ENCODE results near the gene DNAJC22. TPM values are rescaled to one million over a fixed set of nuclear protein-coding genes. Genes with fewer than 3 reads are reported as not detected.
"Not testable (repeated sequence)": the region's sequence is repeated elsewhere in the genome, so short reads cannot be mapped to it uniquely, and the experiment has no call there.

The DNAJC22 gene
- total RNA-seq, 2 experiments from 2014 or later = 0.10 TPM; not detected in 1

GRCh38 chr12:49332441-49332861 is 14.2 kb upstream of the DNAJC22 start:
- Mint-ChIP-seq H3K27ac (no peak overlapping the region), H3K27me3 (peaks cover 36% of the 10 kb centered on the region), H3K4me3 (no peak overlapping the region), H3K4me1 (ENCODE audit: low read depth) (peaks cover 17% of the 10 kb centered on the region), H3K36me3 (peaks cover 14% of the 10 kb centered on the region), H3K9me3 (no peaks in the 10 kb centered on the region)
- CTCF ChIA-PET = interaction anchor here (0.6 to 11.4 kb wide), 15 partner anchors 10 to 297 kb away, joined by 3 to 188 read pairs (median 5); partner anchors contain the start of genes DNAJC22, PRPH, SPATS2 and TROAP
- POLR2A ChIA-PET = interaction anchor here (2.0 kb wide), 1 partner anchor 10 kb away, joined by 10 read pairs; the partner anchor contains the start of gene TROAP
- intact Hi-C loops (cut with micrococcal nuclease) = no loop called here
- no peak for DNase-seq

GRCh38 chr12:49332891-49333371 is 13.8 kb upstream of the DNAJC22 start:
- Mint-ChIP-seq H3K27me3 (peaks cover 39% of the 10 kb centered on the region), H3K4me3 (no peak overlapping the region), H3K4me1 (ENCODE audit: low read depth) (peaks cover 21% of the 10 kb centered on the region), H3K36me3 (peaks cover 11% of the 10 kb centered on the region), H3K27ac (no peak overlapping the region), H3K9me3 (no peaks in the 10 kb centered on the region)
- POLR2A ChIA-PET = no interaction called here
- no peak for DNase-seq
- intact Hi-C loops (cut with micrococcal nuclease) = no loop called here
- CTCF ChIA-PET = interaction anchor here (1.4 to 11.4 kb wide), 6 partner anchors 10 to 181 kb away, joined by 4 to 188 read pairs (median 30); partner anchors contain the start of genes DNAJC22, PRPH and TROAP

GRCh38 chr12:49333778-49334177 is 12.9 kb upstream of the DNAJC22 start:
- Mint-ChIP-seq H3K36me3 (peaks cover 10% of the 10 kb centered on the region), H3K4me1 (ENCODE audit: low read depth) (peaks cover 23% of the 10 kb centered on the region), H3K27me3 (peaks cover 47% of the 10 kb centered on the region)
- H3K9me3 Mint-ChIP-seq; DNase-seq; POLR2A ChIA-PET; H3K27ac Mint-ChIP-seq; intact Hi-C loops (cut with micrococcal nuclease); H3K4me3 Mint-ChIP-seq: not testable (repeated sequence)
- CTCF ChIA-PET = interaction anchor here (1.4 to 11.4 kb wide), 4 partner anchors 9 to 41 kb away, joined by 4 to 188 read pairs (median 42); partner anchors contain the start of genes DNAJC22 and PRPH

GRCh38 chr12:49334226-49334625 is 12.5 kb upstream of the DNAJC22 start:
- DNase-seq = no peak
- peaks cover 23% of the 10 kb centered on the region for H3K4me1 Mint-ChIP-seq (ENCODE audit: low read depth)
- intact Hi-C loops (cut with micrococcal nuclease) = no loop called here
- H3K9me3 Mint-ChIP-seq = no peaks in the 10 kb centered on the region
- ChIA-PET POLR2A (interaction anchor here (1.5 kb wide), 1 partner anchor 39 kb away, joined by 4 read pairs; the partner anchor contains the start of gene PRPH), CTCF (interaction anchor here (1.4 to 11.4 kb wide), 4 partner anchors 8 to 41 kb away, joined by 4 to 188 read pairs (median 44); partner anchors contain the start of genes DNAJC22 and PRPH)
- H3K27ac Mint-ChIP-seq = no peak overlapping the region
- H3K27me3 Mint-ChIP-seq = peaks cover 50% of the 10 kb centered on the region
- H3K36me3 Mint-ChIP-seq = peaks cover 7% of the 10 kb centered on the region
- H3K4me3 Mint-ChIP-seq = no peak overlapping the region

GRCh38 chr12:49334681-49335080 is 12.0 kb upstream of the DNAJC22 start:
- H3K27me3 Mint-ChIP-seq = peaks cover 55% of the 10 kb centered on the region
- H3K27ac Mint-ChIP-seq = no peak overlapping the region
- CTCF ChIA-PET = interaction anchor here (1.3 to 11.4 kb wide), 4 partner anchors 13 to 42 kb away, joined by 4 to 188 read pairs (median 23); partner anchors contain the start of genes DNAJC22 and PRPH

GRCh38 chr12:49335118-49335954 is 11.4 kb upstream of the DNAJC22 start:
- ChIA-PET POLR2A (interaction anchor here (0.5 to 1.5 kb wide), 2 partner anchors 10 to 40 kb away, joined by 3 to 4 read pairs; partner anchors contain the start of gene PRPH), CTCF (interaction anchor here (1.3 to 11.4 kb wide), 4 partner anchors 12 to 42 kb away, joined by 3 to 188 read pairs (median 23); partner anchors contain the start of genes DNAJC22, PRPH and TROAP)
- Mint-ChIP-seq H3K4me1 (ENCODE audit: low read depth) (peaks cover 23% of the 10 kb centered on the region), H3K9me3 (no peaks in the 10 kb centered on the region), H3K27me3 (peaks cover 58% of the 10 kb centered on the region), H3K36me3 (peaks cover 7% of the 10 kb centered on the region), H3K27ac (no peak overlapping the region), H3K4me3 (no peak overlapping the region)
- intact Hi-C loops (cut with micrococcal nuclease) = no loop called here
- no peak for DNase-seq

More at GRCh38 chr12:49334681-49335080, 12.0 kb upstream of the DNAJC22 start:
- H3K4me1 Mint-ChIP-seq (ENCODE audit: low read depth) = peaks cover 23% of the 10 kb centered on the region
- peaks cover 7% of the 10 kb centered on the region for H3K36me3 Mint-ChIP-seq
- intact Hi-C loops (cut with micrococcal nuclease) = no loop called here
- no peak for DNase-seq
- no peak overlapping the region for H3K4me3 Mint-ChIP-seq
- POLR2A ChIA-PET = interaction anchor here (0.5 to 1.5 kb wide), 2 partner anchors 11 to 40 kb away, joined by 3 to 4 read pairs; partner anchors contain the start of gene PRPH
- H3K9me3 Mint-ChIP-seq = no peaks in the 10 kb centered on the region

GRCh38 chr12:49335955-49336644 is 10.6 kb upstream of the DNAJC22 start:
- H3K36me3 Mint-ChIP-seq = peaks cover 2% of the 10 kb centered on the region
- peaks cover 23% of the 10 kb centered on the region for H3K4me1 Mint-ChIP-seq (ENCODE audit: low read depth)
- no peak overlapping the region for H3K4me3 Mint-ChIP-seq
- H3K9me3 Mint-ChIP-seq = no peaks in the 10 kb centered on the region
- peaks cover 64% of the 10 kb centered on the region for H3K27me3 Mint-ChIP-seq
- CTCF ChIA-PET = interaction anchor here (0.5 to 11.4 kb wide), 6 partner anchors 12 to 43 kb away, joined by 3 to 188 read pairs (median 4); partner anchors contain the start of genes DNAJC22, PRPH, SPATS2 and TROAP
- intact Hi-C loops (cut with micrococcal nuclease) = no loop called here
- H3K27ac Mint-ChIP-seq = no peak overlapping the region
- POLR2A ChIA-PET = interaction anchor here (0.8 to 1.5 kb wide), 2 partner anchors 39 to 41 kb away, joined by 3 to 4 read pairs; partner anchors contain the start of gene PRPH
- no peak for DNase-seq

- intact Hi-C loops (cut with micrococcal nuclease) = loop anchor here (1.0 kb wide), 1 partner anchor 49 kb away; no protein-coding TSS in a partner anchor
- Mint-ChIP-seq H3K27ac (no peak within 1 kb of the TSS), H3K4me1 (ENCODE audit: low read depth) (peaks cover 23% of the 10 kb centered on the region), H3K27me3 (peaks cover 64% of the 10 kb centered on the region), H3K36me3 (no peaks in the 10 kb centered on the region), H3K4me3 (peak within 1 kb of the TSS; percentile 40), H3K9me3 (no peaks in the 10 kb centered on the region)
- peak; percentile 89 for DNase-seq
- ChIA-PET POLR2A (interaction anchor here (0.8 kb wide), 1 partner anchor 40 kb away, joined by 3 read pairs; no protein-coding TSS in a partner anchor), CTCF (interaction anchor here (0.5 to 11.4 kb wide), 7 partner anchors 11 to 67 kb away, joined by 3 to 188 read pairs (median 3); partner anchors contain the start of genes DNAJC22, PRPH, SPATS2 and TROAP)
Observed at GRCh38 chr12:49336645-49337584, 9.8 kb upstream of the DNAJC22 start, which contains the start of gene C1QL4. Gene C1QL4 (minus strand): TSS chr12:49337188. CDS start chr12:49336477, 711 bp downstream.

- no peaks in the 10 kb centered on the region for H3K9me3 Mint-ChIP-seq
- intact Hi-C loops (cut with micrococcal nuclease) = no loop called here
- ChIA-PET CTCF (interaction anchor here (0.7 to 11.4 kb wide), 4 partner anchors 8 to 46 kb away, joined by 3 to 188 read pairs (median 24); partner anchors contain the start of genes DNAJC22, PRPH and TROAP), POLR2A (no interaction called here)
- no peaks in the 10 kb centered on the region for H3K36me3 Mint-ChIP-seq
- H3K27ac Mint-ChIP-seq = no peak overlapping the region
- no peak overlapping the region for H3K4me3 Mint-ChIP-seq
- no peak for DNase-seq
- peaks cover 63% of the 10 kb centered on the region for H3K27me3 Mint-ChIP-seq
- H3K4me1 Mint-ChIP-seq (ENCODE audit: low read depth) = peaks cover 32% of the 10 kb centered on the region
Observed at GRCh38 chr12:49338830-49339463, 7.7 kb upstream of the DNAJC22 start.

GRCh38 chr12:49339464-49339861 is 7.2 kb upstream of the DNAJC22 start:
- peaks cover 35% of the 10 kb centered on the region for H3K4me1 Mint-ChIP-seq (ENCODE audit: low read depth)
- no peaks in the 10 kb centered on the region for H3K36me3 Mint-ChIP-seq
- H3K4me3 Mint-ChIP-seq = no peak overlapping the region
- POLR2A ChIA-PET = no interaction called here
- H3K9me3 Mint-ChIP-seq = no peaks in the 10 kb centered on the region
- CTCF ChIA-PET = interaction anchor here (0.7 to 11.4 kb wide), 2 partner anchors 8 to 47 kb away, joined by 3 to 188 read pairs; partner anchors contain the start of gene PRPH
- H3K27me3 Mint-ChIP-seq = peaks cover 64% of the 10 kb centered on the region
- no peak overlapping the region for H3K27ac Mint-ChIP-seq
- intact Hi-C loops (cut with micrococcal nuclease) = no loop called here
- DNase-seq = no peak
